GM10266 (cell line): ENCODE results near the gene COLEC11.
A peak's percentile ranks its signal among the peaks of the same experiment; 100 is the strongest.

Experiments used
- DNase-seq: peaks from one replicate; pipeline ENCODE4 v3.0.0; 2012; ENCODE audit errors: extremely low spot score
- CTCF ChIP-seq: IDR thresholded peaks from 2 replicates; pipeline ENCODE4 v1.5.1; 2012; ENCODE audit warnings: mild to moderate bottlenecking, low read depth; ENCODE audit not compliant: control insufficient read depth, insufficient read depth; ENCODE audit errors: missing control alignments

COLEC11 gene

GRCh38 chr2:3596901-3597417 is 2.0 kb downstream of the COLEC11 start:
- no peak for DNase-seq
- TF ChIP-seq CTCF, result no peak

GRCh38 chr2:3597567-3597966 is 2.7 kb downstream of the COLEC11 start:
- TF ChIP-seq CTCF, result no peak
- peak; percentile 73 for DNase-seq

- DNase-seq, result no peak
- TF ChIP-seq CTCF, result no peak
Observed at GRCh38 chr2:3598197-3598910, 3.4 kb downstream of the COLEC11 start.

DNA sequence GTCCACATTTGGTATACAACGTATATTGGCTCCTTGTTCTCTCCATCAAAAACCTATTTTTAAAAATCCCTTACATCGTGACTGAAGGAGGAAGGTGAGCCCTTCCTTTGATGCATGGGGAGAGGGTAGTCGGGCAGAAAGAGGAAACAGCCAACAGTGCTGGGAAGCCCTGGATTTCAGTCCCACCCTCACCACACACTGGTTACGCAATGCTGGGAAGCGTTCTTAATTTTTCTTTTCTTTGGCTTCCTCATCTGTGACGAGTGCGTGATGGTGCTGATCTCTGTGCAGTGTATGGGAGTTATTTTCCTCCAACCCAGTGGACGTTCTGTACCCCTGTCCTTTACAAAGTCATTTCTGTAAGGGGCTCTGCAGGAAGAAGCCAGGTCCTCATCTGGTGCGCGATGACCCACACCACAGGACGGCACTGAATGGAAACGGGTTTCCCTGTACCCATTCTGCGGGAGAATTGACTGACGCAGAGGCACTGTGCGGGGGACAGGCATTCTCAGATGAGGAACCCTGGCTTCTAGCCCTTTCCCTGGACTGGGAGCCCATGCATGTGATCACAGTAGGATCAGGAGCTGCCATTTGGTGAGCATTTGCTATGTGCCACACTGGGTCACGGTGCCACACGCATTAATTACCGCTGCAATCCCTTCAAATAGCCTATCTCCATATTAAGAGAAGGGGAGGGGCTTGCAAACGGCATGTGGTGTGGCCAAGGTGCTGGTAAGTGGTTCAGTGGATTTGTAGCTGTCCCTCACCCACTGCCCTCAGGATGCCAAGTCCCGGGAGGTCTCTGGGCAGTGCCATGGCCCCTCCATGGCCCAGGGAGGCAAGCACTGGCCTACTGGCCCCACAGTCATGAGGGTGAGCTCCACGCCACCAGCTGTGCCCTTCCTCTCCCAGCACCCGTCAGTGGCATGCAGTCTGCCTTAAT is 4.3 kb downstream of the COLEC11 start:
- DNase-seq, result no peak
- no peak for TF ChIP-seq CTCF

- no peak for DNase-seq
- no peak for TF ChIP-seq CTCF
Observed at GRCh38 chr2:3600256-3600855, 5.4 kb downstream of the COLEC11 start.

DNA sequence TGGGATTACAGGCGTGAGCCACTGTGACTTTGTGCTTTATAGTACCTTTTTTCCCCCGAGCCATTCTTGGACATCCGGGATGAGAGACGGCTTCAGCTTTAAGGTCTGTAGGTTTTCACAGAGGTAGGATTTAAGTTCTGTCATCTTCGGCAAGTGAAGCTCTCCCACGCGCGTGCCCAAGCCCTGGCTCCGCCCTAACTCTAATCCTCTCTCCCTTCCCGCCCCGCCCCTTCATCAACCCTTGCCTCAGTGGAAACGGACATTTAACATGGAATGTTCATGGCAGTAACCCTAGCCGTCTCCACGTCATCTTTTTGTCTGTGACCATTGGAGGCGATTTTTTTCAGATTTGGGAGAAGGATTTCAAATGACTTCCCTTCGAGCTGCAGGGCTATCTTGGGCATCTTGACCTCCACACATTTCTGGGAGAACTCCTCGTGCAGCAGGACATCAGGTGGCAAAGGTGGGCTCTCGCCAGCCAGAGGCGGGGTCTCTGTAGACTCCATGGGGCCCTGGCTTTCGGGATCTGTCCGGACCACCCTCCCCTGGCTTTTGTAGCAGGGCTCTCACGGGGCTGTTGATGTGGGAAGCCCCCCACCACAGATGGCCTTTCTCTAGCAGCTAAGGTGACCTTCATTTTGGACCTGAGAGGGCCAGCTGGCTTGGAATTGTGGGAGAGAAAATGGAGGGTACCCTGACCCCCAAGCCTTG is 6.8 kb downstream of the COLEC11 start:
- no peak for TF ChIP-seq CTCF
- DNase-seq, result no peak
